ENCODE data around the gene ELFN2. TPM values are rescaled to one million over a fixed set of nuclear protein-coding genes. Genes with fewer than 3 reads are reported as not detected.

The ELFN2 gene
- total RNA-seq, 1 donor from 2014 or later, result not detected

DNA sequence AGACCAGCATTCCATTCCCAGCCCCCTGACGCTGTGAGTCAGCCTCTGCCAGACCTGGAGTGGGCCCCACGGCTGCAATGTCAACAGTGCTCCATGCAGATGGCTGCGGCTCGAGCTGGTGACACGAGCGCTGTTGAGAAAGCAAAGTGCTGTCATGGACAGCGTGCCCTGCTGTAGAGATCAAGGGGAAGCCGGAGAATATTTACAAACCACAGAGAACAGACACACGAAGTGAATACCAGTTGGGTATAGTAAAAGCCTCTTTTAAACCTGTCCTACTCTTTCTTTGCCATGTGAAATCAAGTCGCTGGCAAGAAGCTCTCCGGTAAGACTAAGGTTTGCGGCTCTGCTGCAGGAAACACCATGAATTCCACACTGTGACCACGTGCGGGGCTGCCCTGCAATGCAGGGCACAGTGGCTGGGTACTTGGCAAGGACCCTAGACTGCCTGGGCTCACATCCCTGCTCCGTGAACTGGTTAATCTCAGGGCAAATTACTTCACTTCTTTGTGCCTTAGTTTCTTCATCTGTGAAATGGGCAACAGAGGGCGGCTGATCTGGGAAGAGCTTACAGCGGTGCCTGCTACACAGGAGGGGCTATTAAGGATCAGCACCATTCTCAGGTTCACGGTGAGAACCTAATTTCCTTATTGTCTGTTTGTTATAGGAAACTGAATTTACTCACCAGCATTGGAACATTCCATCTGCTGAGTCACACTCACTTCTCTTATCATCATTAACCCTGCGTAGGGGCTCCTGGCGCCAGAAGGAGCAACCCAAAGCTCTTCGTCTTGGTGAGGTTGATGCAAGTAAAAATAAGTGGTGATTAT lies 27.8 kb upstream of the ELFN2 start:
- Mint-ChIP-seq H3K9me3 (no peaks in the 10 kb centered on the region), H3K36me3 (ENCODE audit: low read depth) (peaks cover 13% of the 10 kb centered on the region), H3K27ac (no peak overlapping the region), H3K4me1 (peaks cover 2% of the 10 kb centered on the region), H3K4me3 (no peak overlapping the region), H3K27me3 (no peaks in the 10 kb centered on the region)
- POLR2A ChIA-PET, result no interaction called here
- intact Hi-C loops (cut with micrococcal nuclease), result loop anchor here (10.0 kb wide), 1 partner anchor 260 kb away; no protein-coding TSS in a partner anchor
- TF ChIP-seq, protein P1, sequence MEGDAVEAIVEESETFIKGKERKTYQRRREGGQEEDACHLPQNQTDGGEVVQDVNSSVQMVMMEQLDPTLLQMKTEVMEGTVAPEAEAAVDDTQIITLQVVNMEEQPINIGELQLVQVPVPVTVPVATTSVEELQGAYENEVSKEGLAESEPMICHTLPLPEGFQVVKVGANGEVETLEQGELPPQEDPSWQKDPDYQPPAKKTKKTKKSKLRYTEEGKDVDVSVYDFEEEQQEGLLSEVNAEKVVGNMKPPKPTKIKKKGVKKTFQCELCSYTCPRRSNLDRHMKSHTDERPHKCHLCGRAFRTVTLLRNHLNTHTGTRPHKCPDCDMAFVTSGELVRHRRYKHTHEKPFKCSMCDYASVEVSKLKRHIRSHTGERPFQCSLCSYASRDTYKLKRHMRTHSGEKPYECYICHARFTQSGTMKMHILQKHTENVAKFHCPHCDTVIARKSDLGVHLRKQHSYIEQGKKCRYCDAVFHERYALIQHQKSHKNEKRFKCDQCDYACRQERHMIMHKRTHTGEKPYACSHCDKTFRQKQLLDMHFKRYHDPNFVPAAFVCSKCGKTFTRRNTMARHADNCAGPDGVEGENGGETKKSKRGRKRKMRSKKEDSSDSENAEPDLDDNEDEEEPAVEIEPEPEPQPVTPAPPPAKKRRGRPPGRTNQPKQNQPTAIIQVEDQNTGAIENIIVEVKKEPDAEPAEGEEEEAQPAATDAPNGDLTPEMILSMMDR (IDR thresholded peaks at IDR 0.05), result no peak
- no peak for DNase-seq
- CTCF ChIA-PET, result interaction anchor here (1.0 to 3.8 kb wide), 4 partner anchors 139 to 194 kb away, joined by 3 to 45 read pairs (median 5); no protein-coding TSS in a partner anchor
- no peak for ATAC-seq (ENCODE audit: low read depth)

DNA sequence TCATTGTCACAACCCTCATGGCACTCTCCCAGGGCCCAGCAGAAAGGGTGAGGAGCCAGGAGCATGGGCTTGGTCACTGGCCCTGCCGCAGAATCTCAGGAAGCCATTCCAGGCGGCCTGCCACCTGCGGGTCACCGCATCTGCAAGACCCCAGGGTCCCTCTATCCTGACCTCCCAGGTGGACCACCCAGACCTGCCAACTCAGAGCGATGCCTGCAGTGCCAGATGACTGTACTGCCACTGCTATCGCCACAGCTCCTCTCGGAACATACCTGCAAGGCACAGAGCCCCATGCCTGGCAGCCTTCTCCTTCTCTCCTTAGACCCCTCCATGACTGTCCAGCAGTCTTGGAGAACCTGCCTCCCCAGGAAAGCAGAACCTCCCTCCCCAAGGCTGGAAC lies 26.4 kb upstream of the ELFN2 start:
- no peak overlapping the region for H3K27ac Mint-ChIP-seq
- intact Hi-C loops (cut with micrococcal nuclease), result loop anchor here (10.0 kb wide), 1 partner anchor 259 kb away; no protein-coding TSS in a partner anchor
- peaks cover 5% of the 10 kb centered on the region for H3K36me3 Mint-ChIP-seq (ENCODE audit: low read depth)
- no peak for DNase-seq
- H3K9me3 Mint-ChIP-seq, result no peaks in the 10 kb centered on the region
- POLR2A ChIA-PET, result no interaction called here
- ATAC-seq (ENCODE audit: low read depth), result no peak
- CTCF ChIA-PET, result no interaction called here
- no peak overlapping the region for H3K4me3 Mint-ChIP-seq
- TF ChIP-seq, protein P1 (IDR thresholded peaks at IDR 0.05), result no peak
- H3K27me3 Mint-ChIP-seq, result no peaks in the 10 kb centered on the region
- peaks cover 2% of the 10 kb centered on the region for H3K4me1 Mint-ChIP-seq

DNA sequence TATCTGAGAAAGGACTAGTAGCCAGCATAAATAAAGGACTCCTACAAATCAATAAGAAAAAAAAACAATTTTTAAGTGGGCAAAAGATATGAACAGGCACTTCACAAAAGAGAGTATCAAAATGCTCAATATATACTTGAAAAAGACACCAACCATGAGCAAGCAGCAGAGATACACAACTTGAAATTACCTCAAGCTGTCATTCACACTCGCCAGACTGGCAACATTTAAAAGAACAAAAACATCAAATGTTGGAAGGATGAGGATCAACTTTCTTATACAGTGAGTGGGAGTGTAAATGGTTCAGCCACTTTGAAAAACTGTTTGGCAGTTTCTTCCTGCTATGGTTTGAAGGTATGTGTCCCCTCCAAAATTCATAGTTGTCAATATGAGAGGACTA lies 23.9 kb upstream of the ELFN2 start:
- H3K9me3 Mint-ChIP-seq, result no peaks in the 10 kb centered on the region
- H3K27me3 Mint-ChIP-seq, result peaks cover 7% of the 10 kb centered on the region
- H3K36me3 Mint-ChIP-seq (ENCODE audit: low read depth), result no peaks in the 10 kb centered on the region
- ChIA-PET CTCF (no interaction called here), POLR2A (no interaction called here)
- no peak overlapping the region for H3K27ac Mint-ChIP-seq
- H3K4me1 Mint-ChIP-seq, result peaks cover 2% of the 10 kb centered on the region
- no peak for ATAC-seq (ENCODE audit: low read depth)
- intact Hi-C loops (cut with micrococcal nuclease), result loop anchor here (10.0 kb wide), 1 partner anchor 256 kb away; no protein-coding TSS in a partner anchor
- no peak overlapping the region for H3K4me3 Mint-ChIP-seq
- DNase-seq, result no peak
- TF ChIP-seq, protein P1 (IDR thresholded peaks at IDR 0.05), result no peak

DNA sequence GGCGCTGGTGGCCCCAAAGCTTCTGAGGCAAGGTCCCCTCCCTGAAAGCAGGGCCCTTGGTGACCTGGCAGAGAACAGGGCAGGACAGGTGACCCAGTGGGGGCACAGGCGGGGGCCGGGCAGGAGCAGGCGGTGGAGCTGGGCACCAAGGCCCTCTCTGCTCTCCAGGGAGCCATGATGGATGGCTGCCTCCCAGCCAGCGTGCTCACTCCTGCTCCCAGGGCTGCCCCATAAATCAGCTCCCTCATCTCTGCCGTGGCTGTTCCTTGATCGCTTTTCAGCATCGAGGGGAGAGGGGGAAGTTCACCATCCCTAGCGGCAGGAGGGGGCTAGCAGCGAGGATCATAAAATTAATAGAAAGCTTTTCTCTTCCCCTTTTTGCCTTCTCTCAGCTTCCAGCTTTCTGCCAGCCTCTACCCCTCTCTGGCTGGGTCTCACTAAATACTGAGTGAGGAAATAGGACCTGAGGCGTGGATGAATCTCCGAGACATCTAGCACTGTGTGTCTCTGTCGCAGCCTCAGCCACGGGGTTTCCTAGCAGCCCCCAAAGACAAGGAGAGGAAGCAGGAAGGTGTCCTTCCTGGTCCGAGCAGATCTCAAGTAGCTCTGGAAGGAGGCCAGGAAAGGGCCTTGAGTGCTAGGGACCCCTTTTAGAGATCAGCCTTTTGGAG lies 22.2 kb upstream of the ELFN2 start:
- POLR2A ChIA-PET, result no interaction called here
- intact Hi-C loops (cut with micrococcal nuclease), result loop anchor here (10.0 kb wide), 1 partner anchor 255 kb away; no protein-coding TSS in a partner anchor

More for the DNA sequence above, 22.2 kb upstream of the ELFN2 start:
- Mint-ChIP-seq H3K4me1 (peaks cover 2% of the 10 kb centered on the region), H3K4me3 (no peak overlapping the region), H3K27ac (no peak overlapping the region), H3K36me3 (ENCODE audit: low read depth) (no peaks in the 10 kb centered on the region), H3K9me3 (no peaks in the 10 kb centered on the region), H3K27me3 (peaks cover 9% of the 10 kb centered on the region)
- TF ChIP-seq, protein P1 (IDR thresholded peaks at IDR 0.05), result no peak
- no peak for DNase-seq
- no peak for ATAC-seq (ENCODE audit: low read depth)
- CTCF ChIA-PET, result interaction anchor here (1.2 kb wide), 1 partner anchor 133 kb away, joined by 3 read pairs; no protein-coding TSS in a partner anchor
